Stimulated activated CD4-positive, alpha-beta T cell treated with anti-CD3 and anti-CD28 coated beads, Interleukin-1b, Interleukin-23, amount 100 ng/mL, for 4 hours (primary cell): ENCODE measurements around the gene PKNOX1.
"Not testable (repeated sequence)": the region's sequence is repeated elsewhere in the genome, so short reads cannot be mapped to it uniquely, and the experiment has no call there.

ENCODE experiments used
- DNase-seq, 2 donors: peaks; one replicate each; pipeline ENCODE4 v3.0.0-alpha.2; 2020; ENCODE audit warnings: low read depth in 2 of 2

PKNOX1 gene

DNA sequence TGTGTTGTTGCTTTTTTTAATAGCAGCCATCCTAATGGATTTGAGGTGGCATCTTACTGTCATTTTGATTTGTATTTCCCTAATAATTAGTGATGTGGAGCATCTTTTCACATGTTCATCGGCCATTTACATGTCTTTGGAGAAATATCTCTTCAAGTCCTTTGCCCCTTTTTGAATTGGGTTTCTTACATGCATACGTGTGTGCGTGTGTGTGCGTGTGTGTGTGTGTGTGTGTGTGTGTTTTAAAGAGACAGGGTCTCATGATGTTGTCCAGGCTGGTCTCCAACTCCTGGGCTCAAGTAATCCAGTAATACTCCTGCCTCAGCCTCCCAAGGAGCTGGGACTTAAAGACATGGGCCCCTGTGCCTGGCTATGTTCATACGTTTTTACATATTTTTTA is 9.5 kb downstream of the PKNOX1 start:
- no peak for DNase-seq

DNA sequence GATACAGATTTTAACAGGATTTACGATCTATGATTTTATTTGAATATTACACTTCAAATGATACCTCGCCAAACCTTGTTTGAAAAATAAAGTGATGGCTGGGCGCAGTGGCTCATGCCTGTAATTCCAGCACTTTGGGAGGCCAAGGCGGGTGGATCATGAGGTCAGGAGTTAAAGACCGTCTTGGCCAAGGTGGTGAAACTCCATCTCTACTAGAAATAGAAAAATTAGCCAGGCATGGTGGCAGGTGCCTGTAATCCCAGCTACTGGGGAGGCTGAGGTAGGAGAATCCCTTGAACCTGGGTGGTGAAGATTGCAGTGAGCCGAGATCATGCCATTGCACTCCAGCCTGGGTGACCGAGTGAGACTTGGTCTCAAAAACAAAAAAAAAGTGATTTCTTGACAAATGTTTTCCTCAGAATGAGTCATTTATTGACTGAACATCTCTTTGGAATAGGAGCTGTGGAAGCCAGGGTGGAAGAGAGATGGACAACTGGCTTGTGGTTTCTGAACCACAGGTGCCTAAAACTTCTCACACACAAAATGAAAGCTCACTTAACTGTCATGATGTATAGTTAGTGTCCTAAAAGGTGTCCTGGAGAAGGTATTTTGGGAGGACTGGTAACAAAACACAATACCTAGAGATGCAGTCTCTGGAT is 11.9 kb downstream of the PKNOX1 start:
- no peak for DNase-seq

DNA sequence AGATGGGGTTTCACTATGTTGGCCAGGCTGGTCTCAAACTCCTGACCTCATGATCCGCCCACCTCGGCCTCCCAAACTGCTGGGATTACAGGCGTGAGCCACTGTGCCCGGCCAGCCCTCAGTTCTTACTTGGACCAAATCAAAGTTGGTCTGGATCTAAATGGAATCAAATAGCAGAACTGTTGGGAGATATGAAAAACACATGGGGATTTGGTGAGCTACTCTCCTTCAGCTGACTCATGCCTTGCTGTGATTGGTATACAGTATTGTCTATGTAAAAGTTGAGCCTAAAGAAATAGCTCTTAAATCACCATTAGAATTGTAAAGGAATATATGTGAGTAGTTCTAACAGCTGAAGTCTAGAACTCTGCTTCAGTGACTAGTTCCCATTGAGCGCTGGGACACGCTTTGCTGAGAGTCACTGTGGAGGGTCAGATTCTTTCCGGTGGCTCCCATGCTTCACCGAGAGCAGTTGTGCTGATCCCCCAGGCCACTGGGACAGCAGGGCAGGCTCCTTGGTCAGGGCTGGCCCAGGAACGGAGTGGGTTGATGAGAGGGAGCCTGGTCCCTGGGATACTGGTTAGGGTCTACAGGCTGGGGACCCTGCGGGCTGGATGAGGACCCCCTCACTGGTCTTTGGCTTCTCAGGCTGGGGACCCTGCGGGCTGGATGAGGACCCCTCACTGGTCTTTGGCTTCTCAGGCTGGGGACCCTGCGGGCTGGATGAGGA is 14.0 kb downstream of the PKNOX1 start:
- no peak for DNase-seq

DNA sequence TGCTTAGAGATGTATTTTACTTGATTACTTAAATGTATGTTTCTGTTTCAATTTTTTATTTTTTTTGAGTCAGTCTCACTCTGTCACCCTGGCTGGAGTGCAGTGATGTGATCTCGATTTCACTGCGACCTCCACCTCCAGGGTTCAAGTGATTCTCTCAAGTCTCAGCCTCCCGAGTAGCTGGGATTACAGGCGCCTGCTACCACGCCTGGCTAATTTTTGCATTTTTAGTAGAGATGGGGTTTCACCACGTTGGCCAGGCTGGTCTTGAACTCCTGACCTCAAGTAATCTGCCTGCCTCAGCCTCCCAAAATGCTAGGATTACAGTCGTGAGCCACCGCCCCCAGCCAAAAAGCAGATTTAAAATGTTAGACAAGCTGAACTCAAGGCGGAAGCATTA is 15.0 kb downstream of the PKNOX1 start:
- not testable (repeated sequence) for DNase-seq

DNA sequence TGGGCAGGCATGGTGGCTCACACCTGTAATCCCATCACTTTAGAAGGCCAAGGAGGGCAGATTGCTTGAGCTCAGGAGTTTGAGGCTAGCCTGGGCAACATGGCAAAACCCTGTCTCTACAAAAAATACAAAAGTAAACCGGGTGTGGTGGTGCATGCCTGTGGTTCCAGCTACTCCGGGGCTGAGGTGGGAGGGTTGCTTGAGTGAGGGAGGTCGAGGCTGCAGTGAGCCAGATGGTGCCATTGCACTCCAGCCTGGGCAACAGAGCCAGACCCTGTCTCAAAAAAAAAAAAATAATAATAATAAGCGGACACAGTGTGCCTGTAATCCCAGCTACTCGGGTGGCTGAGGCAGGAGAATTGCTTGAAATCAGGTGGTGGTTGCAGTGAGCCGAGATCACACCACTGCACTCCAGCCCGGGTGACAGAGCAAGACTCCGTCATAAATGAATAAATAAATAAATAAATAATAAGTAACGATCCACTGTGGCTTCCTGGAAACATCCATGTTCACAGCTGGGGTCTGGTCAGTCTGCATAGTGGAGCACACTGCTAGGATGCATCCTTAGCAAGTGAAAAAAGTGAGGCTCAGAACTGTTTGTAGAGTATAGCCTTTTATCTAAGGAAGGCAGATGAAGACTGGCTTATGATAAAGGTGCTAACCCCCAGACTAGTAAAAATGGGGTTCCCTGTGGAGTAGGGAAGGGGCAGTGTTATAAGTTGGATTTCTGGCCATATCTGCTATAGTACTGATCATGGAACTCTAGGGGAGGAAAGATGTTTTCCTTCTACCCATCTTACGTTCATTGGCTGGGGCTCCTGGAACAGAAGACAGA is 15.7 kb downstream of the PKNOX1 start:
- no peak for DNase-seq

DNA sequence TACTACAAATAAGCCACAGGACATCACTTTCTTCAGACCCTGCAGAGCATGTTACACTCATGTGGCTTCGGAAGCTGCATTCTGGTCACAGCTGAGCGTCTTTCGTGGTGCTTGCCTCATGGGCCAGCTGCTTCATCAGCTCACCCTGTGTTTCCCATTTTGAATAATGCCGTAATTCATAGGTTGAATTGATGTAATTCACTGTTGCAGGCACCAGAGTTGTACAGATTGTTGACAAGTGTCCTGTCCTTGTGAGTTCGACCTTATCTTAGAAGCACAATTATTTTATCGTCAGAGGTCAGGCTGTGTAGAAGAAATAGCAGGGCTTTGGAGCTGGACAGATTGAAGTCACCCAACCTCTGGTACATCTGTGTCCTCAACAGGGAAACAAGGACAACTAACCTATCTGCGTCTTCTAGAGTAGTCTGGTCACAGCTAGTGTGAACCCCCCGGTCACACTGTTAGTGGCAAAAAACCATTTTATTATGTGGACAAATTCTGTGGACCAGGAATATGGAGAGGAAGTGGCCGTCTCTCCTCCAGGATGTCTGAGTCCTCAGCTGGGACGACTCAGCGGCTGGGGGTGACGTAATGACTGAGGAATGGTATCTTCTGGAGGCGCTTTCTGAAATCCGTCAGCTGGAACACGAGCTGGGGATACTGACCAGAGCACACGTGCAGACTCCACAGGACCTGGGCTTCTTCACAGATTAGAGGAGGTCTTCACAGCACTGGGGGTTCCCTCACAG is 17.8 kb downstream of the PKNOX1 start:
- DNase-seq: no peak

DNA sequence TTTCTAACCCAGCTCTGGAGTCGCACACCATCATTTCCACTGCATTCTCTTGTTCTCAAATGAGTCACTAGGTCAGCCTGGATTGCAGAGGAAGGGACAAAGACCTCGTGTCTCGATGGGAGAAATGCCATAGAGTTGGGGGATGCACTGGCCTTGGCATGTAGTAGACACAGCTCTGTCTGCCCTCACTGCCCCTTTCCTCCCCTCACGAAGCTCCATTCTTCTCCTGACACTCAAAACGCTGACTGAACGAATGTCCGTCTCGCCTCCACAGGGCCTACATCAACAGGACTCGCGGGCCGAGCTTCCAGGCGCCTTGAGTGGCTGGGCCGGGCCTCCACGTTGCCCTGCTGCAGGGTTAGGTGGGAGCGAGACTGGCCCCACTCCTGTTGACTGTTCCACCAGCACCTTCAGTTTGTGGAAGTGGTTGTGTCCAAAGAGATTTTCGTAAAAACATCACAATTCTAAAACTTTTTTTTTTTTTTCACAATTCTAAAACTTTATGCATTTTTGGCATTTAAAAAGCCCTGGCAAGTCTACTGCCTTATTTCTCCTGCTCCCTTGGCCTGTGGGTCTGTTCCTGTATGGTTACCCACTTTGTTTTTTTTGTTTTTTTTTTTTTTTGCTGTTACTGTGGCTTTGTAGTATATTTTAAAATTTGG is 18.8 kb downstream of the PKNOX1 start:
- DNase-seq: no peak

DNA sequence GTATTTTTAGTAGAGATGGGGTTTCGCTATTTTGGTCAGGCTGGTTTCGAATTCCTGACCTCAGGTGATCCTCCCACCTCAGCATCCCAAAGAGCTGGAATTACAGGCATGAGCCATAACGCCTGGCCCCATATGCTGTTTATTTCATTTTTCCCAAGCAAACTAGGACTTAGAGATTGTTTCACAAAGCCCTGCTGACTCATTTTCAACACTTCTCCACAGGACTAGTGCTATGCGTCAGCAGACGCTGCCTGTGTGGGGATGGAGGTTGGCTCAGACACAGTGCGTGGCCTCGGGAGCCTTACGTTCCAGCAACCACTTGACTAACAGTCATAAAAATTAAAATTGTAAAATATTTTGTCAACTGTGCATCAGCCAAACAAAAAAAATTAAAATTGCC is 22.7 kb downstream of the PKNOX1 start:
- DNase-seq: no peak

DNA sequence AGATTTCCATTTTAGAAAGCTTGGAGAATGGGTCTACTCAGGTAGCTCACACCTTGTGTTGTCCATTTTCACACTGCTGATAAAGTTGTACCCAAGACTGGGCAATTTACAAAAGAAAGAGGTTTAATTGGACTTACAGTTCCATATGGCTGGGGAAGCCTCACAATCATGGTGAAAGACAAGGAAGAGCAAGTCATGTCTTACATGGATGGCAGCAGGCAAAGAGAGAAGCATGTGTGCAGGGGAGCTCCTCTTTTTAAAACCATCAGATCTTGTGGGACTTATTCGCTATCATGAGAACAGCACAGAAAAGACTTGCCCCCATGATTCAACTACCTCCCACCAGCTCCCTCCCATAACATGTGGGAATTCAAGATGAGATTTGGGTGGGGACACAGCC is 23.6 kb downstream of the PKNOX1 start:
- DNase-seq: not testable (repeated sequence)

DNA sequence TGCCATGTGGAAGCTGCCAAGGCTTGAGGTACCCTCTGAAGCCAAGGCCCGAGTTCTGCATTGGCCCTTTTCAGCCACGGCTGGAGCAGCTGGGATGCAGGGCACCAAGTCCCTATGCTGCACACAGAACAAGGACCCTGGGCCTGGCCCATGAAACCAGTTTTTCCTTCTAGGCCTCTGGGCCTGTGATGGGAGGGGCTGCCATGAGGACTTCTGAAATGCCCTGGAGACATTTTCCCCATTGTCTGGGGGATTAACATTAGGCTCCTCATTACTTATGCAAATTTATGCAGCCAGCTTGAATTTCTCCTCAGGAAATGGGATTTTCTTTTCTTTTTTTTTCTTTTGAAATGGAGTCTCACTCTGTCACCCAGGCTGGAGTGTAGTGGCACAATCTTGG is 24.8 kb downstream of the PKNOX1 start:
- not testable (repeated sequence) for DNase-seq

DNA sequence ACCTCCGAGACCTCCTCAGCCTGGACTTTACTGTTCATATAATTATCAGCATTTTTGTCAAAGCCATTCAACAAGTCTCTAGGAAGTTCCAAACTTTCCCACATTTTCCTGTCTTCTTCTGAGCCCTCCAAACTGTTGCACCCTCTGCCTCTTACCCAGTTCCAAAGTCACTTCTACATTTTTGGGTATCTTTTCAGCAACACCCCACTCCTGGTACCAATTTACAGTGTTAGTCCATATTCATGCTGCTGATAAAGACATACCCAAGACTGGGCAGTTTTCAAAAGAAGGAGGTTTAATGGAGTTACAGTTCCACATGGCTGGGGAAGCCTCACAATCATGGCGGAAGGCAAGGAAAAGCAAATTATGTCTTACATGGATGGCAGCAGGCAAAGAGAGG is 25.7 kb downstream of the PKNOX1 start:
- DNase-seq: not testable (repeated sequence)

DNA sequence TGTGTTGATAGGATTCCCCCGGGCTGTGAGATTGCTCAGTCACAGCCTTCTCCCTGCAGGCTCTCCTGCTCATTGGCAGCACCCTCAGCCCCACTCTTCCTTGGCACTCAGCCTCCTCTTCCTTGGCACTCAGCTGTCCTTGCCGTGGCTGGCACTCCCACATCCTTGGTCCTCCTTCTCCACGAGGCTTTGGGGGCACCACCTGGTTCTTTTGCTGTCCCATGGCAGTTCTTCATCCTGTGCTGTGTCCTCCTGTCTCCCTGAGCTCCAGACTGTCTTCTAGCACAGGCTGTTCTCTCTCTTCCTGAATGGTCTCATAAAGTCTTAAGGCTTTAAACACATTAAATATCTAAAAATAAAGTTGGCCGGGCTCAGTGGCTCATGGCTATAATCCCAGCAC is 27.0 kb downstream of the PKNOX1 start:
- DNase-seq: no peak

DNA sequence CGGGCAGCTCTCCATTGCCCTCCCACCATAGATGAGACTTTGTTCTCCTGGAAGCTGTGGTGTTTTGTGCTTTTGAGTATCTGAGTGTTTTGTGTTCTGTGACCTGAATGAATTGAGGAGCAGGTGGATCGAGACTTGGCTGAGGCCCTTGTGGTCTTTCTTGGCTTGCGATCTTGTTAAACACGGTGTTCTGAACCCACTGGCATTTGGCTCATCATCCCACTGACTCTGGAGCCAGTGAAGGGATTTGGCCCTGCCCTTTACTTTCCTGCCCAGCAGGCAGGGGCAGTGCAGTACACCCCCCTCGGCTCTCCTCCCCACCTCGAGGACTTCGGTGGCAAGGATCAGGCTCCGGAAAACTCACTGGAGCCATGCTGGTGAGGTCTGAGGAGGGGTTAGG is 30.6 kb downstream of the PKNOX1 start:
- no peak for DNase-seq

DNA sequence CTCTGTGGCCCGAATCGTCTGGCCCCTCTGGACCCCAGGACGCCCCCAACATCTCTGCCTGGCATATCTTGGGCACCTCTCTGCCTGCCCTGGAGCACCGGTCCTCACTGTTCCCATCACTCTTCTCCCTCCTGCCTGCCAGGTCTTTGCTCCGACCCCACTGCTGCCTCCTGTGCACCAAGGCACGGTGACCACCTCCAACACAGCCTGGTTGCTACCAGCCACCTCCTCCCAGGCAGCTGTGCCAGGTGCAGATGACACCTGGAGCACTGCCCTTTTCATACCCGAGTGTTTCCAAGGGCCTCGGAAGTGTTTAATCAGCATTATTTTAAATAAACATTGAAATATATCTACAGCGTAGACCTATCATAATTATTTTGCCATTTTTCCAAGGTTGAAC is 31.3 kb downstream of the PKNOX1 start:
- no peak for DNase-seq

DNA sequence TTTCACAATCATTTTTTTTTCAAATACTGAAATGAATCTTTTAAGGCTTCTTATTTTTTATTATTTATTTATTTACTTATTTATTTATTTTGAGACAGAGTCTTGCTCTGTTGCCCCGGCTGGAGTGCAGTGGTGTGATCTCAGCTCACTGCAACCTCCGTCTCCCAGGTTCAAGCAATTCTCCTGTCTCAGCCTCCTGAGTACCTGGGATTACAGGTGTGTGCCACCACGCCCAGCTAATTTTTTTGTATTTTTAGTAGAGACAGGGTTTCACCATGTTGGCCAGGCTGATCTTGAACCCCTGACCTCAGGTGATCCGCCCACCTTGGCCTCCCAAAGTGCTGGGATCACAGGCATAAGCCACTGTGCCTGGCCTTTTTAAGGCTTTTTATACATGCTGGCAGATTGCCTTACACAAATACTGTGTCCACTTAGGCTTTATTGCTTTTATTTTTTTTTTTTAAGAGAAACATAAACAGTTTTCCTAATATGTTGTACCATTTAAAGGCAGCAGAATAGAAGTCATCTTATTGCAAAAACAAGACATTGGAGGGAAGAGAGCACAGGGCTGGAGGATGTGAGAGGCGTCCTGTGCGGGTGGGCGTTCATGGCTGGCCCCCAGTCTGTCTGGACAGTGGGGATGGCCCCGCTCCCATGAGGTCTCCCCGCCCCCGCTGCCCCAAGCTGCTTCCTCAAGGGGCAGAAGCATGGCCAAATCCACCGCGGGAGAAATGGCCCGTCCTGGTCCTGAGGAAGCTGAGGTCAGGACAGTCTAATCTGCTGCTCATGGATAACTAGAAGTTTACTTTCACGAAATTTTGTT is 31.9 kb downstream of the PKNOX1 start:
- not testable (repeated sequence) for DNase-seq

DNA sequence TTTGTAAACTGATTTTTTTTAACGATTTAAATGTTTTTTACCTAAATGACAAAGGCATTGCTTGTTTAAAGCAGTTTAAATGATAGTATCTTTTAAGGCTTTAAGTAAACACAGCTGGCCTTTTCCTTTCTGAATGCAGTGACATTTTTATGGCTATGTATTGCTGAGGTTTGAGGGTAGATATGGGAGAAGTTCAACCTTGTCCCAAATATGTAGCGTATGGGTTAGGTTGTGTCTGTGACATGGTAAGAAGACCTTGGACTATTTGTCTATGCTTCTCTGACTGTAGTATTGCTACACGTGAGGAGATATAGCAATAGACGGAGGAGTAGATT is 32.5 kb downstream of the PKNOX1 start:
- DNase-seq: no peak

DNA sequence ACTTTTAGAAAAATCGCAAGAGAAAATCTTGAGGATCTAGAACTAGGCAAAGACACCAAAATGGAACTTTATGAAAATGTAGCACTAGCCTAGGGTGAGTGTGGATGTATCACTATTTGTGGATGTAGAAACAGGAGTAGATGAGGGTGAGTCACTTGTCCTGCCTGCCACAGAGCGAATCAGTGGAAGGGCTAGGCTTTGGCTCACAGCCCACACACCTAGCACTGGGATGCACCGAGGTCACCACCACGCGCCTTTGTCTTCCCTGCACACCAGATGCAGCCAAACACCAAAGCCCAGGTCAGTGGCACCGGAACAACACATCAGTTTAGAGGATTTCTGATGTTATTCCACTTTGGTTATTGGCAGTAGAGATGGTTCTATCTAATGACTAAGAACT is 38.2 kb downstream of the PKNOX1 start:
- DNase-seq: no peak

DNA sequence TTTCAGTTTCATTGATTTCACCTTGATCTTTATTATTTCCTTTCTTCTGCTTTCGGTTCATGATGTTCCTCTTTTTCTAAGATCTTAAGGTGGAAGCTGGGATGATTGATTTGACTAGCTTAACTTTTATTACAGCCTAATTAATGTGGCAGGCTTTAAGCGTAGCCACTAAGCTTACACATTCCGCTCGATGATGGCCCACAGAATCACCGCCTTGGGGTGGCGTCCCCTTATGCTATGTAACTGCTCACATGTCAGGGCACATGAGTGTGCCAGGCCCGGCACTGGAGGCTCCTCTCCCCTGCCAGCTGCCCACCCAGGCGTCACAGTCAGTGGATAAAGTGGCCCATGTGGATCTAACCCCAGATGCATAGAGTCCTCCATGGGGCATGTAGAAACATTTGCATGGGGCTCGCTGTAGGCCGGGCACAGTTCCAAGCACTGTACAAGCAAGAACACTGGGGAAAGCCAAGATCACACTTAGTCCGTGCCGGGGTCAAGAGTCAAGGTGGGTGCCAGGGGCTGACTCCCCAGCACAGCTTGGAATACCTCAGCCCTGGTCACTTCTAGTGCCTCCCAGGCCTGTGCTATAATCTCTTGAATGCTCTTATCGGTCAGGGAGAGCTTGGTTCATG is 41.7 kb downstream of the PKNOX1 start:
- no peak for DNase-seq

DNA sequence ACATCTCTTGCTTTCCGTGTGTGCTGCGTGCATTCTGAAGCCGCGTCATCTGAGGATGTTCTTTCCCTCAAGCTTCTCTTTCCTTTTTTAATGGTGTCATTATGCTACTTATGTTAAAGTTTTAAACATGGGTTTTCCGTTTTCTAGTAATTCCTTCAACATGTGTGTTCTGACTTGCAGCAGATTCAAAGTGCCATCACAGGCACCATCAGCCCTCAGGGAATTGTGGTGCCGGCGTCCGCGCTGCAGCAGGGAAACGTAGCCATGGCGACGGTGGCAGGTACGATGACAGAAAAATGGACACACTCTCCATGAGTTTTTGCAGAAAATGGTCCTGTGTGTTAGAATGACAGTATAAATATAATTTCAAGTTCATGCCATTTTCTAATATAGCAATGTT is 42.4 kb downstream of the PKNOX1 start:
- DNase-seq: no peak

DNA sequence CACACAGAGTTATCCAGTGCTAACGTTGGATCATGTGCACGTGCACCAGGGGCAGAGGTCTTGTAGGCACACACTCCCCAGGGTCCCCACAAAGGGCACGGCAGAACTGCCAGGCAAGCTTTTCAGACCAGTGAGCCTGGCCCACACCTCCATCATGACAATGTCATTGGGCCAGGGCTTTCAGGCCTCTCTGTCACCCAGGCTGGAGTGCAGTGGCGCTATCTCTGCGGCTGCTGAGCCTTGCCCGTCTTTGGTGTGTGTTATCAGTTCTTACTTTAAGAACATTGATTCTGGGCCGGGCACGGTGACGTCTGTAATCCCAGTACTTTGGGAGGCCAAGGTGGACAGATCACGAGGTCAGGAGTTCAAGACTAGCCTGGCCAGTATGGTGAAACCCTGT is 44.2 kb downstream of the PKNOX1 start:
- DNase-seq: no peak
